Hematopoietic multipotent progenitor cell treated with erythropoietin and hydrocortisone succinate and interleukin-3 and kit ligand, for 17 days (in vitro differentiated cells): ENCODE data around the gene SCN9A.
"Not testable (repeated sequence)": the region's sequence is repeated elsewhere in the genome, so short reads cannot be mapped to it uniquely, and the experiment has no call there.

Source experiments
- DNase-seq: peaks from one replicate; pipeline ENCODE4 v3.0.0-alpha.2; 2015; ENCODE audit warnings: low spot score

Gene SCN9A

DNA sequence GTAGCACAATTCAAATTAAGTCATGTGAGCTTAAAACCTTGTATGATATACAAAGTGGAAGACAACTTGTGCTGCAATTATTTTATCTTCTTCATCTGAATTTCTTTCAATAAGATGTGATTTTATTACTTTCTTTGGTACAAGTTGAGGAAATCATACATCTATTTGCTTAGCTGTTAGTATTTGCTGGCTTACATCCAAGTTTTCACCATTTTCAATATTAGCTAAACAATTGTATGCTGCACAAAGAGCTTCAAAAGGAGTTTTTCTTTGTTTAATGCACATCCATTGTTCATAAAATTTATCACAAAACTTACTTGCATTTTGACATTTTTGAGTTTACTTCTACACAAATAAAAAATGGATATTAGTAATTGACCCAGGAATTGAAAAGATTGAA, 40.9 kb downstream of the SCN9A start:
- no peak for DNase-seq

DNA sequence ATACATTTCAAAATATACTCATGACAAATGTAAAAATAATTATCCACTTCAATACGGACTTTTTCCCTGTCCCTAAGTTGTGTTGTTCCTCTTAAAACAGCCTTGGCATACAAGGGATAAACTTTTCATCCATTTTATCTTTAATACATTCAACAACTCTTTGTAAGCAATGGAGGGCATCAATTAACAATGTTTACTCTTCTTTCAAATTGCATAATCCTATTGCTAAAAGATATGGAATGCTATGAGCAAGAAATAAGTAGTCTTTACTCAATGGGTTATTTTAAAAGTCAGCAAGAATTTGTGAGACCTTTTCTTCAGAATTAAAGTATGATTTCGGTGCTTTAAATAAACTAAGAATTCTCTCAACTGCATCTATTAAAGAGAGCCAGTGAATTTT, 41.9 kb downstream of the SCN9A start:
- DNase-seq = no peak

DNA sequence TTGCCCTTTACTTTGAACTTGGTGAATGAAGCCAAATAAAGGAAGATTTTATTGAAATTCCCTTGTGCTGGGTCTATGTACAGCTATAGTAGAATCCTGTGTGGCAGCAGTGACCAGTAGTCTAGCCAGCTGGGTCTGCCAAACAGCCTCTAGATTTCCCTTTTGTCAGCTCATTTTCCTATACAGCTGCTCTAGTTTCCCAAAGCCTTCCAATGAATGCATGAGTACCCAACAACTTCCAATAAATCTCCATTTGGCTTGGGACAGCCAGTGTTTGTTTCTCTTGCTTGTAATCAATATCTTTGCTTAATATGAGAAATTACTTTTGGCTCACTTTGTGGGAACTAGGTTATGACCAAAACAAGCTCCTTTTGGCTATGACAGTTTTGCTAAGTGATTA, 43.6 kb downstream of the SCN9A start:
- no peak for DNase-seq

DNA sequence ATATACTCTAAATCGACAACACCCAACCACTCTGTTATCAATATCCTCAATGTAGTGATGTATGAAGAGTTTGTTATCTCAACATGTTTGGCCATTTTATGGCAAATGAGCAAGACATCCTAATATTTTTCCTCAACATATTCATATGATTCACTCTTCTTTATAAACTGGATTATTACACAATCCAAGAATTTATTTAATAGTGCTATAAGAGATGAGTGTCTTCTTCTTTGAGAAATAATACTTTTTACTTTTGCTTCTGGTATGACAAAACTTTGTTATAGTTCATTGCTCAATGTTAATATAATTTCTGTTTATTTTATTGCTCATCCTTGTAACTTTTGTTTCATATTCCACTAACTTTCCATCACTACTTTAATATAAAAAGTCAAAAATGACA, 44.3 kb downstream of the SCN9A start:
- DNase-seq = no peak

DNA sequence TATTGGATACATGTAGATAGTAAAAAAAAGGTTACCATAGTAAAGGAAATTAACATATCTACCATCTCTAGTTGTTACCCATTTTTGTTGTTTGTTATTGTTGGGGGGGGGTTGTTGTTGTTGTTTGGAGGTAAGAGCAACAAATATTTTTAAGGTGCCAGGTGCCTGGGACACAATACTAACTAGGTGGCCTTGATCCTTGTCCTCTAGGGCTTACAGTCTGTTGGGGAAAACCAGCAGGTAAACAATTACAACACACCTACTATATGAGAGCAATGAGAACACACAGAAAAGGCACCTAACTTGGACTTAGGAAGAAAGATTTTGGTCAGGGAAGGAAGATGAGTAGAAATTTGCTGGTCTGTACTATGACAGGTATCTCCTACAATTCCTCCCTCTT, 46.3 kb downstream of the SCN9A start:
- no peak for DNase-seq

DNA sequence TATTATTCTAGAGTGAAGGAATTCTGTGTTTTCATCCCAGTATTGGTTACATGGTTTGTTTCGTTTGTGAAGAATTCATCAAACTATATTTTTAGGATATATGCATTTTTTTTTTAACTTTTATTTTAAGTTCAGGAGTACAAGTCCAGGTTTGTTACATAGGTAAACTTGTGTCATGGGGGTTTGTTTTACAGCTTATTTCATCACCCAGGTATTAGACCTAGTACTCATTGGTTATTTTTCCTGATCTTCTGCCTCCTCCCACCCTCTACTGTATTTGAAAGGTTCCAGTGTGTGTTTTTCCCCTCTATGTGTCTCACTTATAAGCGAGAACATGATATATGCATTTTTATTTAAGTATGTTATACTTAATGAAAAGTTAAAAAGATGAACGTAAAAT, 47.6 kb downstream of the SCN9A start:
- no peak for DNase-seq

DNA sequence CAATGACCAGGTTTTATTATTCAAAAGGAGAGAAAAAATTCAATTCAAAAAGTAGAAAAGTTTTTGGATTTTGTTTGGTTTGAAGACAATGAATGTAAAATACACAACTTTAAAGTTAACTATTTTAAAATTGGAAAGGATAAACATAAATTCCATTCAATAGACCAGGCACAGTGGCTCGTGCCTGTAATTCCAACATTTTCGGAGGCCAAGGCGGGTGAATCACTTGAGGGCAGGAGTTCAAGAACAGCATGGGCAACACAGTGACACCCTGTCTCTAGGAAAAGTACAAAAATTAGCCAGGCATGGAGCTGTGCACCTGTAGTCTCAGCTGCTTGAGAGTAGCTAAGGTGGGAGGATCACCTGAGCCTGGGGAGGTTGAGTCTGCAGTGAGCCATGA, 54.7 kb downstream of the SCN9A start:
- DNase-seq = no peak

DNA sequence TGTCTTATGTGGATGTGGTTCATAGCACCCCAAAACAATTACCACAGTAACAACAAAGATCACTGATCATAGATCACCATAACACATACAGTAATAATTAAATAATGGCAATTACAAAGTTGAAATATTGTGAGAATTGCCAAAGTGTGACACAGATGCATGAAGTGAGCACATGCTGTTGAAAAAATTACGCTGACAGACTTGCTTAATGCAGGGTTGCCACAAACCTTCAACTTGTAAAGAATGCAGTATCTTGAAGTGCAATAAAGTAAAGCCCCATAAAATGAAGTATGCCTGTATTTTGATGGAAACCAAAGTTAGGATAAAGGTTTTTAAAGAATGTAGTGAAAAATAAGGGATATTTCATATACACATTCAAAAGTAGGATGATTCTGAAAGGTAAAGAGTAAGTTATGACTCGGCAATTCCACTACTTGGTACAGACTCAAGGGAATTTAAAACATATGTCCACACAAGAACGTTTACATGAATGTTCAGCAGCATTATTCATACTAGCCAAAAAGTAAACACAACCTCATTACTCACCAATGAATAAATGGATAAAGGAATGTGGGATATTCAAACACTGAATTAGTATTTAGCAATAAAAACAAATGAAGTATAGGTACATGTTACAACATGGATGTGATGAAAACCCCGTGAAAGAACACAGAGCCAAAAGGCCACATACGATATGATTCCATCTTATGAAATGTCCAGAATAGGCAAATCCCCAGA, 61.6 kb downstream of the SCN9A start:
- no peak for DNase-seq

DNA sequence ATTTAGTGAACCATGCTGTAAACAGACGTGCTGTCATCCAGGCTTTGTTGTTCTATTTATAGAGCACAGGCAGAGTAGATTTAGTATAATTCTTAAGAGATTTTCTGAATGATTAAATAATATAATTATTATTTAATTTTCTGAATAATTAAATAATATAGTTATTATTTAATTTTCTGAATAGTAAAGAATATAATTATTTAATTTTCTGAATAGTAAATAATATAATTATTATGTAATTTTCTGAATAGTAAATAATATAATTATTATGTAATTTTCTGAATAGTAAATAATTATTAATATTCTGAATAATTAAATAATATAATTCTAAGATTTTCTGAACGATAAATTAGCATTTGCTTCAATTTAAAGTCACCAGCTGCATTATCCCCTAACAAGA, 62.9 kb downstream of the SCN9A start:
- not testable (repeated sequence) for DNase-seq

DNA sequence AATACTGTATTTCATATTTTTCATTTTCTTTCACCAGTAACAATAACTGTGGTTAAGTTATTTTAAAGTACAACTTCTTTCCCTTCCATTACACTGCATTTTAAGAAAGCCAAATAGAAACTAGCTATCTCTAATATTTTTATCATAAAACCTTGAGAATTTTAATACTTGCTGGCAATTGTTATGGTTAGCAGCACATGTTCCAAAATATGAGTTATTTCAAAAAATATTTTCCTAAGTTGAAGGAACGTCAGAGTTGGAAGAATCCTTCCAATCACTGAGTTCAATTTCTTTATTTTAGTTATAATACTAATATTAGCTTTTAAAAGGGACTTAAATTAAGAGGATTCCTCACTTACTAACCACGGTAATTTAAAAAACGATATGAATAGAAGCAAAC, 68.4 kb downstream of the SCN9A start:
- DNase-seq = no peak

DNA sequence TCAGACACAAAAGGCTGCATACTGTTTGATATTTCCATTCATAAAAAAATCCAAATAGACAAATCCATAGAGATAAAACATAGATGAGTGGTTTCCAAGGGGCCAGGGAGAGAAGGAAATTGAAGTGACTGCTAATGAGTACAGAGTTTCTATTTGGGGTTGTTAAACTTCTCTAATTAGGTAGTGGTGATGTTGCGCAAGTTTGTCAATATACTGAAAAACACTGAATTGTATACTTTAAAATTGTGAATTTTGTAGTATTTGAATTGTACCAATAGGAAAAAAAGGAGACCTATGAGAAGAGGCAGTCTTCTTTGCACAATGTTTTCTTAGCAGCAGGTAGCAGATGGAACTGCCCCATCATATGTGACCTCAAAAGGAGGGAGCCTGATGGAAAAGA, 71.1 kb downstream of the SCN9A start:
- no peak for DNase-seq

DNA sequence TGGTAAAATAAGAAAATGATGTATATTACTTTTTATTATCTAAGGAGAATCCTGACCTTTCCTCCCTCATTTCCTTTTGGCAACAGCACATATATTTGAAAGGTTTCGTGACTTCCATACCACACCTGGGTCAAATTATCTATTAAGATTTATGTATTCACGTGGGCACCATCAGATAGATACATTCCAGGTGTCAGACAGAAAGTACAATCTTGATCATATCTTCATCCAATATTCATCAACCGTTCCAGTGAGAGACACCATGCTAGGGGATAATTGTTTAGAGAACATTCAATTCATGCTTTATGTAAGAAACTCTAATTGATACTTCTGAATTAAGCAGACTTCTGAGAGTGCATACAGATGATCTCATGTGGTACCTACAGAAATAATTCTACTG, 73.7 kb downstream of the SCN9A start:
- no peak for DNase-seq

DNA sequence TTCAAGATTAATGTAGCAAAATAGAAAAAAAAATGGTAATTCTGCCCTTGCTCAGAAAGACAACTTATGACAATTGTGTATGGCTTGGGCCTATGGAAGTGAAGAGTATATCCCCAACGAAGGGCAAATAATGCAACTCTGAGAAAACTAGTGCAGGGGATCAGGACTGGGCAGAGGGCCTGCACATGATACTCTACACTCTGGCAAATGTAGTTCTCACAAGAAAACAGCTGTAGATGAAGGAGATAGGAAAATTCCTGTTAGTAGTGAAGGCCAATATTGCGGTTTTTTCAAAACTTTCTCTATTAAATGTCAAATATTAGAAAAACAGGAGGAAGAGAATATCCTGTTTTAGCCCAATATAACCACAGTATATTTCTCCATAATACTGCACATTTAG, 77.8 kb downstream of the SCN9A start:
- DNase-seq = no peak

DNA sequence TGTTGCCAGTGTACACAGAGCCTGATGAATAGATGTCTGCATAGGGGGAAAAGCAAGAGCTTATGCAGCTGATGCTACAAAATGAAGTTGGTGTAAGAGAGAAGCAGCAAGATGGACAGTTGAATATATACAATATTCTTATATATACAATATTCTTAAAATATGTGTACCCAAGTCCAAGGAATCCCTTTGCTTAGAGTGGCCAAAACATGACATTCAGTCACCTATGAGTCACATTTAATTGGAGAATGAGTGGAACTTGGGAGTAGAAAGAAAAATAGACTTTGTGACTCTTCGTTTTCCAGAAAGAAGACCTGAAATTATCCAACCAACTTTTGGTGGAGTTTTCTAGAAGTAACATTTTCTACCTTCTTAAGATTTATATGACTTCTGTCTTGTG, 81.8 kb downstream of the SCN9A start:
- DNase-seq = no peak

DNA sequence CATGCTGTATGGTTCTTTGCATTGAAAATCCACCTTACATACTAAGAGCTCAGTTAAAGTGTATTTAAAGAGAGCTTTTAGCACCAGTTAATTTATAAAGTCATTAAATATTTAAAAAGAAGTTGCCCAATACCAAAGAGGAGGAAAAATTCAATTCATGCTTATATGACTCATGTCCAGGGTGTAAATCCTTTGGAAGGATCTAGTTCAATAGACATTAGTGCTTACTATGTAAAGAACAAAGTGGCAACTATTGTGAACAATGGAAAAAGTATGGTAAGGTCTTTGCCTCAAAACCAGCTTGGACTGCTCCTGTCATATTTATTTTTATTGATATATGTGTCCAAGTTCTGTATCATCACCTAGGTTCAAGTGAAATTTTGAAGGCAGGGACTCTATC, 90.5 kb downstream of the SCN9A start:
- DNase-seq = no peak

DNA sequence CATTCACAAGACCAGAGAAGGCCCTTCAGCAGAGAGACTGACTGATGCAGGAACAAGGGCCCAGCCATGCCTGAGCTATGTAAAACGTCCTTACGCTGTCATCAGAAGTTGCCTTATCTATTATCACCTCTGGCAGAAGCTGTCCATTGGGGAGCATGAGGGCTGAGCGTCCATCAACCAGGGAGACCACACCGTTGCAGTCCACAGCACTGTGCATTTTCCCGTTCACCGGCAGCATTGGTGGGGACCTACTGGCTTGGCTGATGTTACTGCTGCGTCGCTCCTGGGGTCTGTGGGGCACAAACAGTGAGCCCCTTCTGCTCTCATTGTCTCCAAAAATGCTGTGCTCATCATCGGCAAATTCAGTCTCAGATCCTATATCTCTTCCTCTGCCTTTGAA, 91.4 kb downstream of the SCN9A start:
- no peak for DNase-seq

DNA sequence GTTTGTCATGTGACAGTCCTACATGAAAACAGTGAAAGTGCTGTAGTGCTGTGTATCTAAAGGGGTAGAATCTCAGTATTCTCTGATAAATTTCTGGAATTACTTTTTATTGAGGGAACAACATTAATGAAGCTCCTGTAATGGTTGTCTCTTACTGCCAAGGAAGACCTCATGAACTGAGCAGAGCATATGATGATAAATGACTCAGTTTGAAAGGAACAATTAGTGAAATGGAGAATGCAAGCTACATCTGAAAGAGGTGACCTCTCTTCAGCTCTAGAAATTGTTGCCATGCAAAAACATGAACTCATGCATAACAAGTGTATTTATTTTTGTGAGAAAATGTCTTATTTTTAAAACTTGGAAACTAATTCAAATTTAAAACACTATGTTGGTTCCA, 93.6 kb downstream of the SCN9A start:
- DNase-seq = no peak

DNA sequence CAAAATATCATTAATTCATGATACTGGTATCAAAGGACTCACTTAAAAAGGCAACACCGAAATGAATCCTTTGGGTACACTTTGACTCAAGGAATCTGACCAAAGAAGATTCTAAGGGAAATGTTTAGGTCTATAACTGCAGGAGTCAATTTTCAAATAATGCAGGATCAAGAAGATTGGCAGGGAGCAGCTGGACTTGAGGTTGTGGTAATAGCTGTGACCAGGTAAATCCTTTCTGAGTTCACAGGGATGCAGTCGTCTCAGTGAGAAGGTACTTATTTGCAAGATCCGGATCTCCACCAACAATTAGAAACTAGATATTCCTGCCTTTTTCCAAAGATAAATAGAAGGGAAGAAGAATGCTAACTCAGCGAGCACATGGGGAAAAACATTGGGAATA, 96.9 kb downstream of the SCN9A start:
- DNase-seq = no peak

DNA sequence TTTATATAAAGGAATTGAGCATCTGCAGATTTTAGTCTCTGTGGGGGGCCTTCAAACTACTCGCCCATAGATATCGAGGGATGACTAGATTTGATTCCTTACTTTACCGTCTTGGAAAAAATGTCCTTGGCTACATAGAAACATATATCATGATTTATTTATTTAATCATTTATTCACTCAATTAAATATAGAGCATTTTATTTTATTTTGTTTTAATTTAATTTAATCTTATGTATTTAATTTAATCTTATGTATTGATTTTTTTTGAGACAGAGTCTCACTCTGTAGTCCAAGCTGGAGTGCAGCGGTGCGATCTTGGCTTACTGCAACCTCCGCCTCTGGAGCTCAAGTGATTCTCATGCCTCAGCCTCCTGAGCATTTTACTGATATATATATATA, 105.4 kb downstream of the SCN9A start:
- no peak for DNase-seq

DNA sequence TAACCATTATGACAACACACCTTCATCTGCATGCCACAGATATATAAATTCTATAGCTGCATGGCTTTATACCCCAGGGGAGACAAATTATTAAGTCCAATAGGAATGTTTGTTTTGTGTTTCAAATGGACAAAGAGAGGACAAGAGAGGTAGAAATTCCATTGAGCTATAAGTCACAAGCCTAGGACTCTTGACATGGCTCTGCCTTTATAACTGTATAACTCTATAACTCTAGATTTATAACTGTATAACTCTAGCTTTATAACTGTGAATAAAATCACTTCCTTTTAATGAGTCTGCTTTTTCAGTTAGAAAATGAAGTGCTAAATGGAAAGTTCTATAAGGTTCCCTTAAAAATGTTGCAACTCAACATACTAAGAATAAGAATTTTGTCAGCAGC, 106.4 kb downstream of the SCN9A start:
- no peak for DNase-seq

DNA sequence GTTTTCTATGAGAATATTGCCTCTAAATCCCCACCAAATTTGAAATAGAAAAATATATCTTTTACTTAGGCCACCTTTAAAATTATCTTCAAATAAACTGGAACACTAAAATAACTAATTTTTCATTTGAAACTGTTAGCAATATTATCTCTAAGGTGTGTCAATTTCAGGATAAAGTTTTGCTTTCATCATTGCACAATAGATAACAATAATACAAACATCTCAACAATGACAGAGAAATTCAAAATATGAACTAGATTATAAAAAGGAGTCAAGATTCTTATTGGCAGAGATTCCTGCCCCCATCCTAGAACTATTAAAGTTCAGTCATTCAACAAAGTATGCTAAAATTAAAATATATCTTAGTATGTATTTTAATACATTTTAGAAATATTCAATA, 117.9 kb downstream of the SCN9A start:
- no peak for DNase-seq

DNA sequence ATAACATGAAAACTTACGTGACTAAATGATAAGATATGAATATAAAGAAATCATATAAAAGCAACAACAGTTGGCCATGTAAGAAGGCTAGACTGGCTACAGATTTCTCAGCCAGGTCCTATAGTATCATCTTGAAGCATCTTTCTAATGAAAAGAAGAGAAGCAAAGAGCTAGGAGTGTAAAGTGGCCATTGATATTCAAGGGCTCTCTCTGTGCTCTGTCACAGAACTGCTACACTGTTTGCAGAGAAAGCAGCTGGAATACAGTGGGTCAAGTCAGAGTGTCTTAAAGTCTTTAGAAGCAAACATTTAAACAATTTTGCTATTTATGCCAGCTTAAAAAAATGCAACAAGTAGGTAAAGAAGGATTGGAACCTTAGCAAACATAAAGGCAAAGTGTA, 118.8 kb downstream of the SCN9A start:
- DNase-seq = no peak

DNA sequence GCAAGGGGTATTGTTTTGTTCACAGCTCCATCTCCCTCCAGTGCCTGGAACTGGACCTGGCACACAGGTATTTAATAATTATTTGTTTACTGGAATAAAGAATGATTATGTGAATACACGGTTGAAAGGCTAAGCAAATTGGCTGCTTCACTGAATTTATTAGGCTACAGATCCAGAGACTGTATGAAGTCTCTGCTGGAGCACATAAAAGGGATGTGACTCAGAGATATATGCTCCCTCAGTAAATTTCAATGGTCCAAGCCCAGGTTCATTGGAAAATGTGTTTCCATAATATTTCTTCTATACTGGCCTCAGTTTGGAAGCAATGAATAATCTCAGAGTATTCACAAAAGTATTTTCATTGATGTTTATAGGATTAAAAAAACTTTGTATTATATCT, 126.4 kb downstream of the SCN9A start:
- DNase-seq = no peak

DNA sequence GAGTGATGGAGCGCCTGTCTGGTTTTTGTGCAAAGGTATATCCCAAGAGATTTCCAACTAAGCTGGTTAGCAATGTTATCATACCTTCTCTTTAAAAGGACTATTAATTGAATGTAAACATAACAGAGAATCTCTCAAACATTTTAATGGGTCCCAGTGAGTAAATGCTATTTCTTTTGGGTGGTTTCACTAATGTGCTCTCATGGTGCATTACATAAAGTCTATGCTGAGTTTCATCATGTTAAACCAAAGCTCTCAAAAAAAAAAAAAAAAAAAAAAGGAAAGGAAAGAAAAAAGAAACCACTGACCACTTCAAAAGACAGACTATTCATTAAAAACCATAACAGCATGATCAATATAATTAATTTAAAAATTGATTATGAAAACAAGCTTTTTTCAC, 128.8 kb downstream of the SCN9A start:
- no peak for DNase-seq

DNA sequence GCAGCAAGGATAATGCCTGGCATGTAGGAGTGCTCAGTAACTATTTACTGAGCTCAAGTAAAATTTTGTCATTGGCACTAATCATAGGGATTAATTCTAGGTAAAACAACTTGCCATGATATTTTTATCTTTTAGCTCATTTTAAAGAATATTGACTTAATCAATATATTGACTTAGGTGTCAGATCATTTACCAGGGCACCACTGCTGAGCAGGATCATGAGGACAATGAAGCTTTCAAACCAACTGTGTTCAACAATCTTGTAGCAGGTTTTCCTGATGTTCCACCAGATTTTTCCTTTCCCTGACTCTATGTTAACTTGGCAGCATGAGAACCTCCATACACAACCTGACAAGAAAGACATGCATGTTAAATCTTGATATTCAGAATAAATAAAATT, 133.4 kb downstream of the SCN9A start:
- no peak for DNase-seq
